ENCODE results near the gene MSX2.

MSX2 gene

DNA sequence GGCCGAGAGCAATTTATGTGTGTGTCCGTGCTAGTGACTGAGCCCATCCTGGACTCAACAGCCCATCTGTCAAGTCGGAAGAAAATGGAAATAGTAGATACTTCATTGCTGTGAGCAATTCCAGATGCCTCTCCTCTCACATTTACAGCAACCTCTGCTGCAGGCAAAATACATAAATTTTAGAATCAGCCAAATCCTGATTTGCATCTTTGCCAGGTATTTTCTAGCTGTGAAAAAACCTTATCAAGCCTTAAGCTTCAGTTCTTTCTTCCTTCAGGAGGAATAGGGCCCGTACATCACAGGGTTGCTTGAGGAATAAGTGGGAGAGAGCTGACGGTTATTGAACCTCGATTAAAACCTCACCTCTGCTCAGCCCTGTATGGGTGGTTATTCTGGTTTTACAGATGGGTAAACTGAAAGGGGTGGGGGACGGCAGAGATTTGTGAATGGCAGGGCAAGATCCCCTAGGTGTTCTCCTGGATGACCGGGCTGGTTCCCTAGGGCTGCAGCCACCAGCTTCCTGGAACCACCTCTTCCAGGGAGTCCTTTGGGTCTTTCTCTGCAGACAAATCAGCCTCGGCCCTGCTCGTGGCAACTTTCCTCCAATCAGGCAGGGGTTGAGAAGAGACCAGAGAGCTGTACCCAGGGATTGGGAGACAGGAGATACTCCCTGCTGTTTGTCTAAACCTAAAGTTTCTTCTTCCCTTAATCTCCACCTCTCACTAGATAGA lies 5.3 kb upstream of the MSX2 start:
- DNase-seq (ENCODE audit: low read depth): no peak

DNA sequence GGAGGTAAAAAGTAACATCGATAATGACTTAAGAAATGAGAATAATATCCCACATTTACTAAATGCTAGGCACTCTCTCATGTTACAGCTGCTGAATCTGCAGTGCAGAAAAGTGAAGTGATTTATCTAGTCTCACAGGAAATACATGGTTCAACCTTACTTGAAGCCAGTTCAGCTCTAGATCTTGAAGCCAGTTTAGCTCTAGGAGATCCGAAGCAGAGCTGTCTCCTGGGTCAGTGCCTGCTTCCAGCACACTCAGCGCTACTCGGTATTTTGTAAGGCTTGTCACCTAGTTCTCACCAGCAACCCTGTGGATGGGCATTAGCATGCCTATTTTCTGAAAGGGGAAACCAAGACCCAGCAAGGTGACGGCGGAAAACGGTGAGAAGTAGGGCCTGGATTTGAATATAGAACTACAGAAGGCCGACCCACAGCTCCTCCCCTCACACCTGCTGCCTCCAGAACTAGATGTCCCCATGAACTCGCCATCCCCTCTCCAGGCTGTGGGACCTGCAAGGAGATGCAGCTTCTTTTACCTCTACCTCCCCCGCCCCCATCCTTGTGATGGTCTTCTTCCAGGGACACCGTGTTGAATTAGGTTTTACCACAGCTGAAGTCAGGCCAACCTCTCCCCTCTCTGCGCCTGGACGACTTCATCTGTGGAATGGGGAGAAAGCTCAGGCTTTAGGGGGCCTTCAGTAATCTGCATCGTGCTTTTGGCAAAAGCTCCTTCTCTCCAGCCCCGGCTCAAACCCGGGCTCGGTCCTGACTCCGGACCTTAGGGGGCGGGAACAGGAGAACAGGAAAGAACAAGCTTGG lies 4.4 kb upstream of the MSX2 start:
- DNase-seq (ENCODE audit: low read depth): no peak

DNA sequence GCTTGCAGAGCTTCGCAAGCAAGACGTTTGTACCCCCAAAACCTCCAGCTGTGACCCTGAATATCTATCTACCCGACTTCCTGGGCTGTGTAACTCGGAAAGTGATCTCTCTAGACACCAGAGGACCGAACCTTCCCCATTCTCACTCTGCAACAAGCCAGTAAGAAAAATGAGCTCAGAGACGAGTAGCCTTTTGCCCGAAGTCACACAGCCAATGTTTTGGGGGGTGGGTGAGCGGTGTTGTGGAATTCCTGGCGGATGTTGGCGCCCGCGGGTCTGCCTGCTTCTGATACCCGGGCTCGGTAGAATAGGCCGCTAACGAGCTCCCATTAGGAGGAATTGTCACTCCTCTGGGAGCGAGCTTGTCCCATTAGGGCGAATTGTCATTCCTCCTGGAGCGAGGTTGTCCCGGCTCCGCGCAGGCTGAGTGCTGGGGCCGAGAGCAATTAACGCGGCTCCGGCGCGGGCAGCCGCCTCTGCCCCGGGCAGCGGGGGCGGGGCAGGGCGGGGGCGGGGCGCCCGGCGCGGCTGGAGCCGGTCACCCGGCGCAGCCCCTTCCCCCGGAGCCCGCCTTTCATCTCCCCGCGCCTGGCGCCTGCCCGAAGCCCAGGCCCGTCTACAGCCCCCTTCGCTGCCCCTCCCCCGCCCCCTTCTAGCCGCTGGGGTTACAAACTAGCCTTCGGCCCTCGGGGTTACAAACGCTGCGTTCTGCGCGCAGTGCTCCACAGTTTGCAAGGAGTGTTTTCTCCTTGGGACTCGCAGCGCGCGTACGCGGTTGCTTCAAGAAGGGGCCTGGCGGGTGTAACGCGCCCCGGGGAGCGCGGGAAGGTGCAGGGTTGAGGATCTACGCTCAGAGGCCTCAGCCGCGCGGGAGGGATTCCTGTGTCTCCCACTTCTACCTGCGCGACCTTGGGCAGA lies 3.5 kb upstream of the MSX2 start:
- no peak for DNase-seq (ENCODE audit: low read depth)

DNA sequence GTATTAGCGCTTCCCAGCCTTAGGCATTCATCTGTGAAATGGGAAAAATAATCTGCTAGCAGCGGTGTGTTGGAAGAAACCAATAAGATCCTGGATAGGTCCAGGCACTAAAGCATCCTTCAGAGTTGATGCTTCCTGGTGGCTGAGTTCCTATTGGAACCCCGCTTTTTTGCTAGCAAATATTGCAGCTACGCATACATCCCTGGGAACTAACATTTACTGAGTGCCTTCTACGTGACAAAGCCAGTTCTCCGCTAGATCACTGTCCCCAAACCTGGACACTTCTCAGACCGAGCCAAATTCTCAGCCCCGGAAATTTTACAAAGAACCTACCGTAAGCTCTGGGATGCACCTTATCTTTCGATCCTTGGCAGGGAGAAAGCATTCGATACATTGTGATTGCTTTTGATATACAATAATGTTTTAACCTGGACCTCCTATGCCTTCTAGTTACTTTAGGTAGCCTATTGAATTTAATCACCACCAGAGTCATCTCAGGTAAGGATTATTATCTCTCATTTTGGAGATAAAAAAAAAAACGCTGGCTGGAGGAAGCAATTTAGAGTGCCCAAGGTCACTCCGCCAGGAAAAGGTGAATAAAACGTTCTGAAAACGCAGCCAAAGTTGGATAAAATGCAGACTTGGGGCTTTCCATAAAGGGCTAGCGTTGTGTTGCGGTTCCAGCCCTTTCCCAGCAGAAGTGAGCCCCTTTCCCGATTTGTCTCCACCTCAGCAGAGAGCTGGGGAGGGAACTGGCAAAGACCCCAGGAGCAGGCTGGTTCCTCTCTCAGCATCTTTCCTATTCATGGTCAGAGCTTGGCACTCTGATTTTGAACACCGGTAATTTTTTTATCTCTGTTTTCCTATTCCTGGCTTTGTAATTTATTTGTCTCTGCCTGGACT lies 2.6 kb upstream of the MSX2 start:
- DNase-seq (ENCODE audit: low read depth): no peak

DNA sequence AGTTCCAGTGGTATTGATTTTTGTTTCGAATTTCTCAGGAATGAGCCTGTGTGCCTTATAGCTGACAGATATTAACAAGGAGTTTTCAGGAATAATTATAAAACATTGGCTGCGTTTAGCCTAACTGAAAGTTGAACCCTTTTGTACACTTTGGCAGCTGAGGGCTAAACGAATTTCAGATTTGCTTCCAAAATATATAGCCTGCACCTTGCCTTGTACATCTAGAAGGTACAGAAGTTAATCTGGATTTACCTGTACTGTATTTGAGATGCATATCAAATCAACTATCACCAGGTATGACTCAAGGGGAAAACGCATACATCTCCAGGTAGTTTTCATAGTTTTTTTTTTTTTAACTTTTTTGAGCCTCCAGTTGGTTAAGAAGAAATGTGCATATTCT lies 1.9 kb upstream of the MSX2 start:
- DNase-seq (ENCODE audit: low read depth): no peak

DNA sequence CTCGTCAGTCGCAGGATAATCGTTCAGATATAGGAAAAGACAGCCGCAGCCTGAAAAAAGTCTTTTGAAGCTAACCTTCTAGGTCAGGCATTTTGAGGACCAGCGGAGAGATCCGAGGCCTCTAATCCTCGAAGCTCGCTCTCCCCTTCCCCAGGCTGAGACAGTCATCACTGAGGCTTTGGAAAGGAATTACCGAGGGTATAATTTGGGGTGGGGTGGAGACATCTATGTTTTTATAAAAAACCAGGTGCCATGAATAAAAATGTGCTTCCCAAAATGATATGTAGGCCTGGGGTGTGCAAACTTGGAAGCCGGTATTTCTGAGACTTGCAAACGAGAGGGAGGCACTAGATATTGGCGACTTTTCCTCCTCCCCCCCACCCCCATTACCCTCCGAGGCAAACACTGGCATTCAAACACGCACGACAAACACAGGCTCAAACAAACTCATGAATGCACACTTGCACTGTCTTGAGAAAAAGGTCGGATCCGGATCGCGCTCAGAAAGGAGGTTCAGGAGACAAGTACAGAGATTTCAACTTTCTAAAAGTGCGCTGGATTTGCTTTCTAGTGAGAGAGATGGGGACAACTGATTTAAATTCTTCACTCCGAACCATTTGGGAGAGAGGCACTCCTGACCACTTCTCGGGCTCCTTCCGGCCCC lies 935 bp upstream of the MSX2 start:
- no peak for DNase-seq (ENCODE audit: low read depth)

DNA sequence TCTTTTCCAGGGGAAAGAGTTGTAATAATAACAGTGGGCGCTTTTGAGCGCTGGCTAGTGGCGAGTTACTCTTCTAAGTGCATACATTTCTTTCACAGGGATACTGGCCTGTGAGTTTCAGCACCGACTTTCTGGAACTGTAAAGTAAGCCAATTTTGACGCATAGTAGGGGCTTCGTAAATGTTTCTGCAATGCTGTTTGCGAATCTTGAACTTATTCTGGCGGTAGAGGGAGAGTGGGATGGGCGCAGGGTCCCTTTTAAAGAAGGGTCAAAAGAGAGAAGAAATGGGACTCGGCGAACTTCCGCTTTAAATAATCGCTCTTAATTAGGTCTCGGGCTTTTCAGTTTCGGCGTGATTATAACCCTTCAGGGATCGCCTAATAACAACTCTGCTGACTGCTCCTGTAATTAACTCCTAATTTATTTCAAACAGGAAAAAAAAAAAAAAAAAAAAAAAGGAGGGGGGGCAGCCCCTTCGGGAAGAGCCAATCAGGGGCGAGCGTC lies 351 bp upstream of the MSX2 start:
- no peak for DNase-seq (ENCODE audit: low read depth)

DNA sequence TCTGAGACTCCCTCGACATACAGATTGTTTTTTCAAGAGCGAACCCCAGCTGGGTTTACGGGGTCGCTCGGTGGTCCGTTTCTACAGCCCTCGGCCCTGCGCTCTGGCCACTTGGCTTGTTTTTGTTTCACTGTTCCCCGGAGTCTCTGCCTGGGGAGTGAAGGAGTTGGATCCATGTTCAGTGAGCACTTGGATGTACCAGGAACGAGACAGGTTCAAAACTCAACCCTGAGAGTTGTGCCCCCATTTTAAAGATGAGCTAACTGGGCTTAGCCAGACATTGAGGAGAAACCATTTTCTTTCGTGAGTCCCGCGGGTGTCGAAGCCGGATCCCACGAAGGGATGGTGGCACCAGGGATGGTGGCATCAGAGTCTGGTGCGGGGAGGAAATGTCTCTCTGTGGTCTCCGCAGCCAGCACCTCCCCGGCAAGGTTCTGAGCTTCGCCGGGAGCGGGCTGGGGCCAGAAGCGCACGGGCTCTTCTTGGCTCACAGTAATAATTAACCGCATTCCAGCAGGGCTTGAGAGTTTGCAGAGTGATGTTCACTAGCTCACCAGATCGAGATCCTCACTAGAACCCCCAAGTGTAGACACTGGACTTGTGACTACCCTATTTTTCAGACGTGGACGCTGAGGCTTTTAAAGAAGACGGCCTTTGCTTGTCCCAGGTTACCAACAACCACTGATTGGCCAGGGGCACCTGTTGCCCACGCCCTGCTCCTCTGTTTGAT lies 1.0 kb downstream of the MSX2 start:
- no peak for DNase-seq (ENCODE audit: low read depth)

DNA sequence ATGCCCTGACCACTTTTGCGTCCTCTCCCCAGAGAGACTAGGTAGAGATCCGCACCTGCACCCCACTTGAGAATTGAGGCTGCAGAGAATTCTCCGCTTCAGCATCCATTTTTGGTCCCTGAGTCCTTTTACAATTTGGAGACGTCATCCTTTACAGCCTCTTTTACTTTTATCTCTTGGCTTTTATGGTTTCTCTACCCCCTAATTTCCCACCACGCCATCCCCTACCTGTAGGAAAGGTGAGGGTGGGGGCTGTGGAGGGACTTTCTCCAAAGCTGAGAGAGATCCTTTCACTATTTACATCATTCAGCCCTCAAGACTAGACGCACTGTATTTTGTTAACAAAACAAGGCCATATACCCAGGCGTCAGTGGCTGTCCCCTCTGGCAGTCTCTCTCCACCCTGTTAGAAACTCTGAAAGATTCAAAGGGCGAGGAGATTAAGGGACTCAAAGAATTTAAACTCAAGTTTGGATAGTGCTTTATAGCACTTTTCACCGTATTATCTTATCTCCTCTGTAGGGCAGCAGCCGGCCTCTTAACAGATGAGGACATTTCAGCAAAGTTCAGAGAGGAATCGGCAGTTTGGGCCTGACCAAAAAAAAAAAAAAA lies 1.7 kb downstream of the MSX2 start:
- no peak for DNase-seq (ENCODE audit: low read depth)

DNA sequence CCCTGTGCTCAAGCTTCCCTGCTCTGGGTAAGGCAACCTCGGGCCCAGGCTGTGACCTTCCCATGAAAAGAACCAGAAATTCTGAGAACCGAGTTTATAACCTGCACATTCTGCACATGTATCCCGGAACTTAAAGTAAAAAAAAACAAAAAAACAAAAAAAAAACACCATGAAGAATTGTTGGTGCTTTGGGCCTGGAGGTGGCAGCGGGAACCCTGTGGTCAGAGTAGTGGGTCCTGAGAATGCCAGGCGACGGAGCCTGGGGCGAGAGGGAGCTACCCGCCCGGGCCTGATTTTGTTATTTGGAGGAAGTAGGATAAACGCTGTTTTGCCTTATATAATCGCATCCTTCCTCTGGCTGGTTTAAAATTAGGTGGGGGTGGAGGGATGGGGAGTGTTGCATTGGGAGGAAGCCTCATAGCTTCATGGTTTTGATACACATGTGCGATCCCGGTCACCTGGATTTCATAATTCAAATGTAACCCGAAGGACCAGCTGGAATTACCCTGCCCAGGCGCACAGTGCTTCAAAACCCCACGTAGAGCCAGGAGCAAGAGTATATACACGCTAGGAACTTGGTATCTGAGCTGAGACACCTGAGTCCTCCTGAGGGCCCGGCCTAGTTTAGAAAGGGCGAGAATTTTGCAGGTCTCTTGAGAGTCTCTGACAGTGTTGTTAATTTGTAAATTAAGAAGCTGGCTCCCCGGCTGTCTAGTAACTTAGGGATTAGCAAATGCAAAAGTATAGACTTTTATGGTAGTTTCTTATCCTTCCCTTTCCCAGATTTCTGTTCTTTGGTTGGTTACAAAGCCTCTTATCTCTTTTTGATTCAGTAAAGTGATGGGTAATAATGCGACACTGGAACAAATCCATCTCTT lies 2.8 kb downstream of the MSX2 start:
- DNase-seq (ENCODE audit: low read depth): no peak

DNA sequence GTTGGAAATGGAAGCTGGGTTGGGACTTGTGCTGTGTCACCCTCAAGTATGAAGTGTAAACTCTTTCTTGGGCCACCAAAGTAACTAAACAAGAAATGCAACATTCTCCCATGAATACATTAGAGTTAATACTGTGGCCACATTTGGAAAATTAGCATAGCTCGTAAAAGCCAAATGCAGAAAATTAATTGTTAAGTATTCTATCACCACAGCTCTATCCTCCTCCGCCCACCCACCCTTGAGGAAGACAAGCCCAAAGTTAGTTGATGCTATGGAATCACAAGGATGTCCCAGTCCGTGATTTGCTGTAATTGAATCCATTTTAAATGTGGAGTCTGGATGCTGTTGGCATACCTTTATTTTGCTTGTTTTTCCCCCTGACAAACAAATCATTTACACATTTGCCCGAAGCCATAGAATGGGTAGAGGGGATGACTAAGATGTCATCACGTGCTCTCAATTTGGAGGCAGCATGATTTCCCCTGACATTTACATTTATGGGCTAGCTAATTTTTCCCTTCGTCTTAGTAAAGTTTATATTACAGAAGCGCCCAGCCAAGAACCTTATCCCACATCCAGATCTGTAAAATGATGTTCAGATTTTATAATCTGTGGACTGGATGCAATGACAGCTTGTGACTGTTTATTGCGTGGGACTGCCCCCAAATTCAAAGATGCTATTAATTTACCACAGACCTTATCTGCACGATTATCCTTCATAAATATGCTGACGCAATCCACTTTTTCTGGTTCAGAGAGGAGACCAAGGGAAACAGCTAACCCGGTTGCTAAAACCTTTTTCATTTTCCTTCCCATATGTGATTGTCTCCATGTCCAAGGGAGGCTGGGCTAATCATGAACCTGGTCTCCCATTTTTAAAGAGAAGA lies 3.7 kb downstream of the MSX2 start:
- DNase-seq (ENCODE audit: low read depth): no peak

DNA sequence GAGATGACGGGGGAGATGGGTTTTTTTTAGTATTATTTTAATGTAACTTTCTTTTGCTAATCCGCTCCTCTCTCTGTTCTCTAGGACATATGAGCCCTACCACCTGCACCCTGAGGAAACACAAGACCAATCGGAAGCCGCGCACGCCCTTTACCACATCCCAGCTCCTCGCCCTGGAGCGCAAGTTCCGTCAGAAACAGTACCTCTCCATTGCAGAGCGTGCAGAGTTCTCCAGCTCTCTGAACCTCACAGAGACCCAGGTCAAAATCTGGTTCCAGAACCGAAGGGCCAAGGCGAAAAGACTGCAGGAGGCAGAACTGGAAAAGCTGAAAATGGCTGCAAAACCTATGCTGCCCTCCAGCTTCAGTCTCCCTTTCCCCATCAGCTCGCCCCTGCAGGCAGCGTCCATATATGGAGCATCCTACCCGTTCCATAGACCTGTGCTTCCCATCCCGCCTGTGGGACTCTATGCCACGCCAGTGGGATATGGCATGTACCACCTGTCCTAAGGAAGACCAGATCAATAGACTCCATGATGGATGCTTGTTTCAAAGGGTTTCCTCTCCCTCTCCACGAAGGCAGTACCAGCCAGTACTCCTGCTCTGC lies 4.8 kb downstream of the MSX2 start:
- DNase-seq (ENCODE audit: low read depth): no peak

DNA sequence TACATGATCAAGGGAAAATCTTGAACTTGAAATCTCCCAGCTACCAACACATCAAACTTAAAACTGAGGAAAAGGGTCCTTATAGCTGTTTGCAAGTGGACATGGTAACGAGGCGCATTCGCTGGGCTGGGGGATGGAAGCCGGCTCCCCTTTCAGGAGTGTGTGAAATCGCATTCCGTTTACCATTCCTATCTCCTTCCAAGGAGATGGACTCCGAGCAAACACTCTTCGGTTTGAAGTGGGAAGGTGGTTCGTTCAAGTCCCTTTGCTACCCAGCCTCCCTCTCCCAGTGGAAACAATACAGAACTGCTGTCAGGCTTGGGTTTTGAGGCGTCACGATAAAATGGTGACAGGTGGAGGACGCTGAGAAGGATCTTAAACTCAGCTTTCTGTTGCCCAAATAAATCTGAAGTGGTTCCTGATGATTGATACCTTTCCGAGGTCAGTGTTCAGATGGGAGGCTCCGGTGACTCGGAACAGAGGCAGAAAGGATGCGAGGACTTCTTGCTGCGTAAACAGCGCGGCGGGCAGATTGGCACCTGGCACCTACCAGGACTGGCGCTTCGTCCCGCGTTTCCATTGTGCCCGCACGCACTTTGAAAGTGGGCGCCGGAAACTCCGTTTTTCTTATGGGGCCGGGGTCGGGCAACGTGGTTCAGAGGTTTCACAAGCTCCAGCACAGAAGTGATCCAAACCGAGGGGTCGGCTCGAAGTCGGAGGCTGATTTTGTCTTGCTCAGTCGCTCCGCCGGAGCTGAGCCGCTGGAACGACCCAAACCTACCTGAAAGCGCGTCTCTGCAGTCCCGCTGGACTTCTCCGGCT lies 7.0 kb downstream of the MSX2 start:
- DNase-seq (ENCODE audit: low read depth): no peak

DNA sequence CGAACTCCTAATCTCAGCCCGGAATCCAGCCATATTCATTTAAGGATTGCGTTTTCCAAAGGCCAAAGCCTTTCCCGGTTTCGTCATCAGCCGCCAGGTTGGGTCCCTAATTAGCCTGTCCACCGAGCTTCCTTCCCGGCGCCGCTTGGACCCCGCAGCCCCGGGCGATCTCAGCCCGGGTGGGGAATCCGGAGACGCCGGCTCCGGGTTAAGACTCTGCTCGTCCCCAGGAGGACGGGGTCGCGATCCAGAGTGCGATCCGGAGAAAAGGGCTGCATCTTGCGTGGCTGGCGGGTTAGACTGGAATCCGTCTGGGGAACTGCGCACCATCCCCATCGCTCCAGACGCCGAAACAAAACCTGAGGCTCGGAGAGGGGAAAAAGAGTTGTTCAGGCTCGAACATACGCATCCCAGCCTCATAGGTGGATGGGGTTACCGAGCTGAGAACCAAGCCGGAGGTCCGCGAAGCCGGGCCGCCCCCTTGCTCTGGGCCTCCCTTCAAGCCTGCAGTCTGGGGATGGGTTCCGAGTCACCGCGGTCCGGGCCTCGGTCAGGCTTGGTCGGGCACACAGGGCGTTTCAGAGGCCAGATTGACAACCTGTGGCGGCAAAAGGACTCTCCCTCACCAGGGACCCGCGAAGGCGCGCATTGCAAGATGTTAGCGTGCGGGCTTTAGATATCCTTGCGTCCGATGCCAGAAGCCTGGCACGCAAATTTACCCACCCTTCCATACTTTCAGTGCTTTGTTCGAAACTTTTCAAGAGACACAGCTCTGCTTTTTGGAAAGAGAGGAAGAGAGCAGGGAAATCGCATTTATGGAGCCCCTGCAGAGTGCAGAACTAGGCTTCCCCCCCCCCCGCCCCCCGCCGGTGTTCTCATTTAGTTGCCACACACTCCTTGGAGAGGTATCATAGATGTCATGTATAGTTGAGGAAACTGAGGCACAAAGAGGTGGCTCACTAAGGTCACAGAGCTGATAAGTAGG lies 7.9 kb downstream of the MSX2 start:
- no peak for DNase-seq (ENCODE audit: low read depth)

DNA sequence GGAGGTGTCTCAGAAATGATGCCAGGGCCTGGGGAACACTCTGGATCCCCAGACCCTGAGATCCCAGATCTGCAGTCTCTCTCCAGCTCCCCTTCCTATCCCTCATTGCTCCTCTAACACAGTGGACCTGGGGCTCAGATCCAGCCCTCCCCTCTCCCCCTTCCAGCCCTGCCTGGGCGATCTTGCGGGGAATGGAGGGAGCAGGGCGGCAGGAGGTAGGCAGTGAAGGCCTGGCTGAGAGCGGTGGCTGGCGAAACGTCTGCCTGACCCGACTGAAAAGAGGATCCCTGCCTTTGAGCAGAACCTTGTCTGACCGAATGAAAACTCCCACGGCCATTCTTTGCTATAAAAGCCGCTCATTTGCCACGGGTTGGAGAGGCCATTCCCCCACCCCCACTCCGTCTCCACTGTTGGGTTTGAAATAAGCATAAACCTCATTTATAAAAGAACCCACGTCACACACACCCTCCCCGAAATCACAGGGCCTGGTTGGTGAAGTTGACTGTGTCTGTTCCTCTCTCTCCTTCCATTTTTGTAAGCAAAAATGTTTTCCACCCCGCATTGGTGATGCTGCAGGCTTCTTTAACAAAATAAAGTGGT lies 8.8 kb downstream of the MSX2 start:
- DNase-seq (ENCODE audit: low read depth): no peak

All from HS-5 (cell line).